ENCODE data around the gene NUTF2.
"Not testable (repeated sequence)": the region's sequence is repeated elsewhere in the genome, so short reads cannot be mapped to it uniquely, and the experiment has no call there.

The NUTF2 gene

GRCh38 chr16:67846320-67847063 is at the start of gene NUTF2:
Gene NUTF2 (plus strand): TSS chr16:67846933. CDS start chr16:67865131, 18,198 bp downstream.
- peak; percentile 96 for DNase-seq

GRCh38 chr16:67800338-67800926 is 46.3 kb upstream of the NUTF2 start:
- DNase-seq, result no peak

- no peak for DNase-seq
These were observed 45.5 kb upstream of the NUTF2 start for GRCh38 chr16:67801241-67801640.

GRCh38 chr16:67801883-67802282 is 44.9 kb upstream of the NUTF2 start:
- DNase-seq, result no peak

- no peak for DNase-seq
These were observed 42.8 kb upstream of the NUTF2 start for GRCh38 chr16:67803894-67804293.

- DNase-seq, result no peak
These were observed 41.7 kb upstream of the NUTF2 start for GRCh38 chr16:67804853-67805542.

- no peak for DNase-seq
These were observed 40.9 kb upstream of the NUTF2 start for GRCh38 chr16:67805718-67806427.

- peak; percentile 99 for DNase-seq
These were observed 40.1 kb upstream of the NUTF2 start, which contains the start of the genes RANBP10 and TSNAXIP1 for GRCh38 chr16:67806428-67807147. Gene RANBP10 (minus strand): TSS chr16:67806560. CDS start chr16:67806536, 24 bp downstream. Gene TSNAXIP1 (plus strand): TSS chr16:67806889. CDS start chr16:67807150, 261 bp downstream.

- no peak for DNase-seq
These were observed 39.5 kb upstream of the NUTF2 start for GRCh38 chr16:67807148-67807682.

- DNase-seq, result no peak
These were observed 34.8 kb upstream of the NUTF2 start for GRCh38 chr16:67811899-67812298.

GRCh38 chr16:67814567-67814966 is 32.2 kb upstream of the NUTF2 start:
- no peak for DNase-seq

GRCh38 chr16:67820608-67821259 is 26.0 kb upstream of the NUTF2 start:
- DNase-seq, result no peak

GRCh38 chr16:67822511-67822910 is 24.2 kb upstream of the NUTF2 start:
- DNase-seq, result peak; percentile 50

GRCh38 chr16:67825119-67825518 is 21.6 kb upstream of the NUTF2 start:
- DNase-seq, result no peak

GRCh38 chr16:67825906-67826305 is 20.8 kb upstream of the NUTF2 start:
- DNase-seq, result no peak

- DNase-seq, result no peak
These were observed 18.1 kb upstream of the NUTF2 start for GRCh38 chr16:67828651-67829050.

- DNase-seq, result peak; percentile 74
These were observed 13.7 kb upstream of the NUTF2 start for GRCh38 chr16:67833030-67833414.

- DNase-seq, result peak; percentile 88
These were observed 13.1 kb upstream of the NUTF2 start for GRCh38 chr16:67833415-67834241.

- DNase-seq, result no peak
These were observed 12.5 kb upstream of the NUTF2 start for GRCh38 chr16:67834242-67834614.

GRCh38 chr16:67837190-67837589 is 9.5 kb upstream of the NUTF2 start:
- not testable (repeated sequence) for DNase-seq

GRCh38 chr16:67837811-67838210 is 8.9 kb upstream of the NUTF2 start:
- no peak for DNase-seq

Data from fibroblast of skin of right biceps (primary cell).